IMR-90 (cell line): ENCODE measurements around the gene LRP11. TPM values are rescaled to one million over a fixed set of nuclear protein-coding genes. Genes with fewer than 3 reads are reported as not detected.
"Not testable (repeated sequence)": the region's sequence is repeated elsewhere in the genome, so short reads cannot be mapped to it uniquely, and the experiment has no call there.

ENCODE experiments used
- ATAC-seq: fragments of 200-7000 bp; cut with Tn5 transposase; 2 replicates; pipeline ENCODE4 v1.9.1; 2020; ENCODE audit warnings: low read depth, mild to moderate bottlenecking, moderate library complexity
- BruUV-seq: library from RNA; stranded (reverse); fragments of 400-500 nt; replicated peaks from 2 replicates; lab custom pipeline; 2021; lab: Mats Ljungman, UMichigan
- CTCF ChIA-PET: fragments of 300-600 bp; formaldehyde crosslinking; extraction: SDS; loops from one replicate; lab custom pipeline; 2021; ENCODE audit warnings: antibody characterized with exemption; lab: Yijun Ruan, JAX
- POLR2A ChIA-PET: fragments of 300-600 bp; sonication (Branson Sonifier 250); formaldehyde crosslinking; loops from one replicate; lab custom pipeline; 2022; ENCODE audit warnings: antibody characterized with exemption; ENCODE audit not compliant: unreplicated experiment; lab: Charles Lee
- DNase-seq: peaks from one replicate; pipeline ENCODE4 v3.0.0; 2013
- H2AFZ ChIP-seq: replicated peaks from 2 replicates; pipeline ENCODE3; 2013; ENCODE audit warnings: low read length, mild to moderate bottlenecking; ENCODE audit not compliant: poor library complexity
- H2AK5ac ChIP-seq: 2 replicates; pipeline ENCODE4 v1.6.1; 2013; ENCODE audit warnings: low read depth, low read length, inconsistent platforms
- H2AK9ac ChIP-seq: replicated peaks from 2 replicates; pipeline ENCODE3; 2013; ENCODE audit warnings: mild to moderate bottlenecking, low read depth, low read length, moderate library complexity; ENCODE audit not compliant: poor library complexity
- H2BK120ac ChIP-seq: 2 replicates; pipeline ENCODE4 v1.6.1; 2013; ENCODE audit warnings: low read depth, low read length, inconsistent platforms
- H2BK15ac ChIP-seq: 3 replicates; pipeline ENCODE4 v1.6.1; 2013; ENCODE audit warnings: low read depth, low read length, inconsistent platforms
- H2BK20ac ChIP-seq: 2 replicates; pipeline ENCODE4 v1.6.1; 2013; ENCODE audit warnings: low read depth, mild to moderate bottlenecking, inconsistent platforms, low read length, moderate library complexity
- H2BK5ac ChIP-seq: 2 replicates; pipeline ENCODE4 v1.6.1; 2013; ENCODE audit warnings: mild to moderate bottlenecking, low read depth, low read length, inconsistent platforms; ENCODE audit not compliant: poor library complexity, severe bottlenecking
- H3K14ac ChIP-seq: replicated peaks from 2 replicates; pipeline ENCODE4 v1.6.1; 2013; ENCODE audit warnings: low read depth, low read length, inconsistent platforms
- H3K18ac ChIP-seq: 2 replicates; pipeline ENCODE4 v1.6.1; 2013; ENCODE audit warnings: low read depth, low read length, control low read depth
- H3K23ac ChIP-seq: 2 replicates; pipeline ENCODE4 v1.6.1; 2013; ENCODE audit warnings: low read depth, low read length, inconsistent platforms
- H3K27ac ChIP-seq: 2 replicates; pipeline ENCODE4 v1.5.1; 2013; ENCODE audit warnings: mild to moderate bottlenecking, control low read depth, low read length; ENCODE audit not compliant: insufficient read depth
- H3K27me3 ChIP-seq: 2 replicates; pipeline ENCODE4 v1.6.1; 2013; ENCODE audit warnings: low read length; ENCODE audit not compliant: control insufficient read depth, insufficient read depth
- H3K36me3 ChIP-seq: 2 replicates; pipeline ENCODE4 v1.6.1; 2013; ENCODE audit warnings: low read length, mixed read lengths; ENCODE audit not compliant: control insufficient read depth, insufficient read depth
- H3K4ac ChIP-seq: 2 replicates; pipeline ENCODE4 v1.6.1; 2013; ENCODE audit warnings: low read depth, low read length, inconsistent platforms
- H3K4me1 ChIP-seq: 2 replicates; pipeline ENCODE4 v1.6.1; 2013; ENCODE audit warnings: low read length, mixed read lengths; ENCODE audit not compliant: control insufficient read depth, insufficient read depth
- H3K4me2 ChIP-seq: 2 replicates; pipeline ENCODE4 v1.6.1; 2013; ENCODE audit warnings: low read depth, mild to moderate bottlenecking, control low read depth, low read length, moderate library complexity
- H3K4me3 ChIP-seq: 2 replicates; pipeline ENCODE4 v1.5.1; 2013; ENCODE audit warnings: low read depth, mild to moderate bottlenecking, control low read depth, low read length, moderate library complexity; ENCODE audit not compliant: insufficient read depth
- H3K56ac ChIP-seq: 2 replicates; pipeline ENCODE4 v1.6.1; 2013; ENCODE audit warnings: low read length, inconsistent platforms; ENCODE audit not compliant: insufficient read depth; ENCODE audit errors: extremely low read depth
- H3K79me1 ChIP-seq, 2 experiments: 2 replicates each; pipeline ENCODE4 v1.6.1; 2013; ENCODE audit warnings: low read length in 2 of 2, inconsistent platforms in 1 of 2, low read depth in 1 of 2
- H3K9ac ChIP-seq: 2 replicates; pipeline ENCODE4 v1.6.1; 2013; ENCODE audit warnings: low read depth, low read length, control low read depth
- H3K9me1 ChIP-seq: 2 replicates; pipeline ENCODE4 v1.6.1; 2013; ENCODE audit warnings: low read length, inconsistent platforms; ENCODE audit not compliant: insufficient read depth
- H3K9me3 ChIP-seq: 2 replicates; pipeline ENCODE4 v1.6.1; 2013; ENCODE audit warnings: low read length; ENCODE audit not compliant: control insufficient read depth, insufficient read depth
- H4K20me1 ChIP-seq: 2 replicates; pipeline ENCODE4 v1.6.1; 2013; ENCODE audit warnings: low read length, inconsistent platforms; ENCODE audit not compliant: insufficient read depth
- H4K5ac ChIP-seq: 2 replicates; pipeline ENCODE4 v1.6.1; 2013; ENCODE audit warnings: mild to moderate bottlenecking, low read depth, low read length, control low read depth
- H4K8ac ChIP-seq, 2 experiments: 2 replicates each; pipeline ENCODE4 v1.6.1; 2013; ENCODE audit warnings: low read depth in 2 of 2, low read length in 2 of 2, control low read depth in 1 of 2, inconsistent platforms in 1 of 2
- H4K91ac ChIP-seq: 2 replicates; pipeline ENCODE4 v1.6.1; 2013; ENCODE audit warnings: low read depth, low read length, inconsistent platforms; ENCODE audit not compliant: insufficient read depth
- CEBPB ChIP-seq: IDR thresholded peaks from 2 replicates; pipeline ENCODE4 v1.6.1; 2012; ENCODE audit warnings: low read depth, low read length, improper control_type of control experiment
- ELK1 ChIP-seq: fragments of 150-350 bp; IDR thresholded peaks from 2 replicates; pipeline ENCODE4 v1.6.1; 2016; ENCODE audit warnings: low read depth, mild to moderate bottlenecking, low read length, moderate library complexity, borderline replicate concordance
- WGBS, 2 experiments: methylation state at CpG; one replicate each; pipeline versions ENCODE4 v1.1.5 to v1.1.7; 2013; ENCODE audit warnings: missing lambda C conversion rate in 2 of 2; ENCODE audit not compliant: insufficient read length in 1 of 2; ENCODE audit errors: extremely low coverage in 2 of 2; 5-methylcytosine and 5-hydroxymethylcytosine counted together
- dilution Hi-C: fragments of 300-500 bp; cut with HindIII; formaldehyde crosslinking; loops from one replicate; pipeline ENCODE4 v1.14.3; 2018; ENCODE audit warnings: low sequenced_read_pairs; ENCODE audit not compliant: unreplicated experiment
- in situ Hi-C: fragments of 300-500 bp; cut with MboI; formaldehyde crosslinking; loops from 3 replicates; pipeline ENCODE4 v1.14.3; 2019; ENCODE audit warnings: low sequenced_read_pairs, inconsistent platforms, mixed read lengths
- intact Hi-C: fragments of 100-400 bp; cut with micrococcal nuclease; formaldehyde crosslinking; loops from 2 replicates; pipeline ENCODE4 v1.10.0; 2022
- polyA plus RNA-seq, 3 experiments: library from polyadenylated mRNA; depleted of rRNA; stranded (reverse); fragments of >200 nt; gene quantifications; 2 replicates each; pipeline ENCODE4 v1.2.3, GENCODE V29; 2012; ENCODE audit warnings: low replicate concordance in 1 of 3
- total RNA-seq: library from RNA; depleted of rRNA; stranded (reverse); fragments of >200 nt; gene quantifications from 2 replicates; pipeline ENCODE4 v1.2.3, GENCODE V29; 2012

LRP11 gene
- total and polyA plus RNA-seq, 2 of the 4 experiments (the other 2 are of a cell fraction): 48.8 to 63.8 TPM

GRCh38 chr6:149895048-149895590 is 31.0 kb upstream of the LRP11 start:
- Histone ChIP-seq H3K4ac (peak overlapping the region; percentile 82), H4K8ac (peak overlapping the region; percentile 14 to 87; a peak in 2 of 4 replicates), H2BK15ac (peak overlapping the region; percentile 71; the same call in 2 of the 3 replicates), H3K9me1 (peaks cover 23% of the 10 kb centered on the region), H2BK20ac (peak overlapping the region; percentile 60; the same call in 1 of the 2 replicates), H3K27me3 (no peaks in the 10 kb centered on the region), H3K4me3 (no peak overlapping the region), H3K56ac (no peak overlapping the region), H2AFZ (peak overlapping the region; percentile 83), H3K27ac (peak overlapping the region; percentile 54; the same call in 1 of the 2 replicates), H2BK5ac (peak overlapping the region; percentile 76), H3K14ac (peak overlapping the region; percentile 34; the same call in 1 of the 2 replicates), H3K4me1 (peaks cover 26% of the 10 kb centered on the region), H2AK9ac (no peak overlapping the region), H3K23ac (no peak overlapping the region), H2AK5ac (peak overlapping the region; percentile 30; the same call in 1 of the 2 replicates), H4K91ac (peak overlapping the region; percentile 68; the same call in 1 of the 2 replicates), H3K36me3 (no peaks in the 10 kb centered on the region), H3K79me1 (peaks cover 0 to 11% of the 10 kb centered on the region in 2 experiments; a peak in 1 of 4 replicates), H3K9me3 (no peaks in the 10 kb centered on the region), H4K20me1 (no peaks in the 10 kb centered on the region), H2BK120ac (peak overlapping the region; percentile 79; the same call in 1 of the 2 replicates), H3K4me2 (0 out of 2 replicates have a peak overlapping the region, but pooled peaks have one; percentile 4), H3K18ac (peak overlapping the region; percentile 30), H4K5ac (peak overlapping the region; percentile 47), H3K9ac (no peak overlapping the region)
- no TSS peak for BruUV-seq
- CTCF ChIA-PET: interaction anchor here (0.6 kb wide), 1 partner anchor 866 kb away, joined by 7 read pairs; no protein-coding TSS in a partner anchor
- dilution Hi-C loops (no loop called here), intact Hi-C loops (no loop called here), in situ Hi-C loops (no loop called here)
- DNase-seq (peak; percentile 87), ATAC-seq (peak; percentile 86)
- TF ChIP-seq ELK1 (no peak), CEBPB (peak; percentile 18; the same call in 1 of the 2 replicates)
- POLR2A ChIA-PET: no interaction called here
- 39% methylated on average over 4 of the region's 7 CpGs; no CpG with 5 or more reads in 1 of the 2 experiments for WGBS, 2 experiments

DNA sequence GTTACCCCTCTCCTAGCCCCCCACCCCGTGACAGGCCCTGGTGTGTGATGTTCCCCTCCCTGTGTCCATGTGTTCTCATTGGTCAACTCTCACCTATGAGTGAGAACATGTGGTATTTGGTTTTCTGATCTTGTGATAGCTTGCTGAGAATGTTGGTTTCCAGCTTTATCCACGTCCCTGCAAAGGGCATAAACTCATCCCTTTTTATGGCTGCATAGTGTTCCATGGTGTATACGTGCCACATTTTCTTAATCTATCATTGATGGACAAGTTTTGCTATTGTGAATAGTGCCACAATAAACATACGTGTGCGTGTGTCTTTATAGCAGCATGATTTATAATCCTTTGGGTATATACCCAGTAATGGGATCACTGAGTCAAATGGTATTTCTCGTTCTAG is 27.7 kb upstream of the LRP11 start:
- H3K4ac ChIP-seq, H3K36me3 ChIP-seq, H4K8ac ChIP-seq, H4K20me1 ChIP-seq, H3K14ac ChIP-seq, H2AK9ac ChIP-seq, H3K23ac ChIP-seq, H3K4me3 ChIP-seq, H3K4me2 ChIP-seq, dilution Hi-C loops, H2BK15ac ChIP-seq, intact Hi-C loops, H4K91ac ChIP-seq, H2BK5ac ChIP-seq, H2BK120ac ChIP-seq, H2AFZ ChIP-seq, in situ Hi-C loops, H2AK5ac ChIP-seq, H3K56ac ChIP-seq, POLR2A ChIA-PET, H3K9ac ChIP-seq, H3K27ac ChIP-seq, H3K9me3 ChIP-seq, ATAC-seq, H3K18ac ChIP-seq, BruUV-seq, CTCF ChIA-PET, DNase-seq, H4K5ac ChIP-seq, H2BK20ac ChIP-seq, H3K27me3 ChIP-seq: not testable (repeated sequence)
- H3K4me1 ChIP-seq: peaks cover 31% of the 10 kb centered on the region
- H3K79me1 ChIP-seq: peaks cover 0 to 11% of the 10 kb centered on the region in 2 experiments; a peak in 1 of 4 replicates
- WGBS, 2 experiments: 100% methylated on average over 1 of the region's 6 CpGs; no CpG with 5 or more reads in 1 of the 2 experiments
- peaks cover 19% of the 10 kb centered on the region for H3K9me1 ChIP-seq
